SW 1271 (cell line): Measurements from ENCODE around the gene PYCR2.
A peak's percentile ranks its signal among the peaks of the same experiment; 100 is the strongest.

ENCODE experiments used
- DNase-seq, 2 experiments: peaks; one replicate each; lab custom pipeline; 2025; lab: John Stamatoyannopoulos, UW

Gene PYCR2

GRCh38 chr1:225919906-225920305 is 4.1 kb downstream of the PYCR2 start:
- no peak for DNase-seq

GRCh38 chr1:225918280-225918679 is 5.8 kb downstream of the PYCR2 start:
- DNase-seq, result no peak

DNA sequence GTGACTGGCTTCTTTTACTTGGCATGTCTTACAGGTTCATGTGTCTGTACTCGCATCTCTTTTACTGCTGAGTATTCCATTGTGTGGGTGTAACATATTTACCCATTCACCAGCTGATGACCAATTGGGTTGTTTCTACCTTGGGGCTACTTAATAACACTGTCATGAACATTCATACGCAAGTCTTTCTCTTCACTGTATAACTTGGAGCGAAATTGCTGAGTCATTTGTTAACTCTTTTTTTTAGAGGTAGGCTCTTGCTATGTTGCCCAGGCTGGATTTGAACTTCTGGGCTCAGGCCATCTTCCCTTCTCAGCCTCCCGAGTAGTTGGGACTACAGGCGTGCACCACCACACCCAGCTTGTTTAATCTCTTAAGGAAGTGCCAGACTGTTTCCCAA is 6.5 kb downstream of the PYCR2 start:
- DNase-seq, result no peak

- no peak for DNase-seq
These were observed 6.9 kb downstream of the PYCR2 start for GRCh38 chr1:225917101-225917500.

DNA sequence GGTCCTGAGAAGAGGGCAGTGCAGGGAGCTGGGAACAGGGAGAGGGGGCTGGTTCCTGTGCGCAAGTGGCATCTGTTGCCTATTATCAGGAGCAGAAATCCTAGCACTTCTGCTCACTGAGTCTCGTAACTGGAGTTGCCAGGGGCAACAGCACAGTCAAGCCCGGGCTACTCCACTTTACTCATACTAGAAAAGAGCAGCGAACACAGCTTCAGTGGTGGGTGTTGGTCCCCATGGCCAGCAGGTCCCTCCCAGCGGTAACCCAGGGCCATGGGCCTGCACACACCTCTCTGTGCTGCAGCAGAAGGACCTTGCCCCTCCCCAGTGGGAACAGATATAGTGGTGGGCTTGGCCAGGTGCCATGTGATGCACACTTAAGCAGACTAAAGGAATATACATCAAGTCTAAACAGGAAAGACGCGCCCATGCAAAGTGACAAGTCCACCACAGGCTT is 8.5 kb downstream of the PYCR2 start:
- no peak for DNase-seq

DNA sequence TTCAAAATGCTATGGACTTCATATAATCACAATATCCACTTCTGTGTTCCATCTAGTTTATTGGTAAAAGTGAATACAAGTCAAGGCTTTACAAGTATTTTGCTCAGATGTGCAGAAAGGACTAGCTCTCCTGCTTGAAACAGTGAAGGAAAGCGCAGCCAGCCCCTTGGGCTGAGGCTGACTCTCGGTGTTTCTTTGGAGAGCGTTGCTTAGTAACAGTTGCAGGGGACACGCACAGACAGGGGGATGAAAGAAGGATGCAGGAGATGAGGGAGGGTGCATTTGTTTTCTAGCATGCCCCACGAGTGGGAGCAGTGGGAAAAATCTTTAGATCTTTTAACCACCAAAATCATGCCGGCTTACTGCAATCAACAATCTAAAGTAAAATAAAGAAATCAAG is 9.1 kb downstream of the PYCR2 start:
- DNase-seq, result no peak

DNA sequence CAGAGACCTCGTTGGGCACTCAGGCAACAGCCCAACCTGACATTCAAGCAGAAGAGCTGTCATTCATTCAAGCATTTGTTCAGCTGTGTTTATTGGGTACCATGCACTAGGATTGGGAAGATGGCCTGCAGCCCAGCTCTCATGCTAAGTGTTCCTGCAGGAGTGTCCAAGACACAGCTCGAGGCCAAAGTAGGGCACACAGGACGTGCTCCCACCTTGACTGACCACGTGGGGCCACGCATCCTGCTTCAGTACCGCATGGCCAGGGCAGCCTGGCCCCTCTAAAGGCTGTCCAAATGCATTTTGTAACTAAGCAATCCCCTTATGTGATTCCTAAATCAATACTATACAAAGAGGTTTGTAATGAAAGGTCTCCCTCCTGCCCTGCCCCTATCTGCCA is 9.7 kb downstream of the PYCR2 start:
- no peak for DNase-seq

- no peak for DNase-seq
These were observed 12.6 kb downstream of the PYCR2 start for GRCh38 chr1:225911191-225912130.

GRCh38 chr1:225909477-225909876 is 14.6 kb downstream of the PYCR2 start:
- no peak for DNase-seq

DNA sequence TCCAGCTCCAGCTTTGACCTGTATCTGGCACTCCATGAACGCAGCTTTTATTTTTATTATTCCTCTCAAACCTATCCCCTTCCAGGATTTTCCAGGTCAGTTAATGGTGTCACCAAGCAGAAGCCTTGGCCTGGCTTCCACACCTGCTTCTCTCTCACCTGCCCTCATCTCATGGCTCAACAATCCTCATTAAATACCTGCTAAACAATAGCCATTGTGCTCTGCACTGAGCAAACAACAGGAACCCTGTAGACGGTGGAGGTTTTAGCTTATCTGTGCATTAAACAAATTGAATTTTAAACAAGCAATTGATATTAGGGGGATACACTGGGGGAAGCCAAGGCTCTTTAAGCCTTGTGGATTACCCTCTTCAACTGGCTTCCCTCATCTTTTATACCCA is 15.3 kb downstream of the PYCR2 start:
- no peak for DNase-seq

- no peak for DNase-seq
These were observed 15.9 kb downstream of the PYCR2 start for GRCh38 chr1:225908013-225908640.

- no peak for DNase-seq
These were observed 16.7 kb downstream of the PYCR2 start for GRCh38 chr1:225907341-225907740.

GRCh38 chr1:225906467-225906866 is 17.6 kb downstream of the PYCR2 start:
- no peak for DNase-seq

GRCh38 chr1:225903623-225904022 is 20.4 kb downstream of the PYCR2 start:
- DNase-seq, result no peak

DNA sequence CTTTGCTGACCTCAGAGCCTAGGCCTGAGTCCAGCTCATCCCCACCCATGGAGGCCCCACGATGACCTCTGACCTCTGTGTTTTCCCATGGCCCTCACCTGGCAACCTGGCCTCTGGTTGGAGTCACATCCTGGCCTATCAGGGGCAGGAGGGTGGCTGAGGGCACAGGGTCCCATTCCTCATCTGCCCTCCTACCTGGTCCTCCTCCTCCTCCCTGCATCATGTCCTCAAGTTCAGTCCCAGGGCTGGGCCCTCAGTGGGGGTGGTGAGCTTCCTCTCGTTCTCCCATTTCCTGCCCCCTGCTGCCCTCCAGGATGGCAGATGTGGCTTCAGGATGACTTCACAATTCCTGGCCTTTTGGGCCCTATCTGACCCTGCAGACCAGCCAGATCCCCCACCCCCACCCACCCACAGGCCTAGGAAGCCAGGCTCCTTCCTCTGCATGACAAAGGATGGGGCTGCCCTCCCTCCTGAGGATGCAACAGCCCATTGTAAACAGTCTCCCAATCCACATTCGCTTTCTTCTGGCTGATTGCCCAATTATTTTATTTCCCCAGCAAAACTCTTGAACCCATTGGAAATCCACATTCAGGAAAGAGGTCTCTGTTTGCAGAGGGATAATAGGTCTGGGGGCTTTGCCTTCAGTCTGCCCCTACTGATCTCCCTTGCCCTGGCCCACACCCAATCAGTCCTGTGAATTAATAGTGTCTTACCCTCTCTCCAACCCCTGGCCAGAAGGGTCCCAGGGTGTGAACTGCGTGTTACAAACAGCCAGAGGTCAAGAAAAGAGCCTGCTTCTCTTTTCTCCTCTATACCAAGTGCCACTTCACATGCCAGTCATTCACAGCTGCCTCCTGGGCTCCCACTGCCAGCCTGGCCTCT is 24.8 kb downstream of the PYCR2 start:
- DNase-seq, result no peak

DNA sequence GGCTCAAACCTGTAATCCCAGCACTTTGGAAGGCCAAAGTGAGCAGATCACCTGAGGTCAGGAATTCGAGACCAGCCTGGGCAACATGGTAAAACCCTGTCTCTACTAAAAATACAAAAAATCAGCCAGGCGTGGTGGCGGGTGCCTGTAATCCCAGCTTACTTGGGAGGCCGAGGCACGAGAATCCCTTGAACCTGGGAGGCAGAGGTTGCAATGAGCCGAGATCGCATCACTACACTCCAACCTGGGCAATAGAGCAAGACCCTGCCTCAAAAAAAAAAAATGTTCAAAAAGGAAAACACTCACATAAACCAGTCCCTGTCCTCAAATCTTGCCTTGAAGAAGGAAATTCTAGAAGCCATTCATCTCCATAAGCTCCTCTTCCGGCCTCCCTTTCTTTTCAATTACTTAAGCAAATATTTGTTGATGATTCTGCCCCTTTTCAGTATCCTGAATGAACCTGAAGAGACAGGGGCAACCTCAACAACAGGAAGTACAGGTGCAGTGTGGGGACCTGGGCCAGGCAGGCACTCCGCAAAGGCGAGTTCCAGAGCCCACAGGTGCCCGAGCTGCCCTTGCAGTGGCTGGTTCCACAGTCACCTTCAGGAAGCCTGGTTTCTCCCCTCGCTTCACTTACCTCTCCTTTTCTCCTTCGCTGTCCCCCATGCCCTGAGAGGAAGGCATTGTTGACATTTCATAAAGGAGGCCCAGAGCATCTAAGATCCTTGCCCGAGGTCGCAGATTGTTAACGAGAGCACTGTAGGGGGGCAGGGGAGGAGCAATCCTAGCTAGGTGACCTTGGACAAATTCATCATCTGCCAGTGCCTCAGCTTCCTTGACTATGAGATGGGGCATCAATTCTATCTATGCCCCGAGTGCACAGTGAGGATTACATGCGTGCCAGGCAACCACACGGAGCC is 26.2 kb downstream of the PYCR2 start:
- DNase-seq, result no peak

DNA sequence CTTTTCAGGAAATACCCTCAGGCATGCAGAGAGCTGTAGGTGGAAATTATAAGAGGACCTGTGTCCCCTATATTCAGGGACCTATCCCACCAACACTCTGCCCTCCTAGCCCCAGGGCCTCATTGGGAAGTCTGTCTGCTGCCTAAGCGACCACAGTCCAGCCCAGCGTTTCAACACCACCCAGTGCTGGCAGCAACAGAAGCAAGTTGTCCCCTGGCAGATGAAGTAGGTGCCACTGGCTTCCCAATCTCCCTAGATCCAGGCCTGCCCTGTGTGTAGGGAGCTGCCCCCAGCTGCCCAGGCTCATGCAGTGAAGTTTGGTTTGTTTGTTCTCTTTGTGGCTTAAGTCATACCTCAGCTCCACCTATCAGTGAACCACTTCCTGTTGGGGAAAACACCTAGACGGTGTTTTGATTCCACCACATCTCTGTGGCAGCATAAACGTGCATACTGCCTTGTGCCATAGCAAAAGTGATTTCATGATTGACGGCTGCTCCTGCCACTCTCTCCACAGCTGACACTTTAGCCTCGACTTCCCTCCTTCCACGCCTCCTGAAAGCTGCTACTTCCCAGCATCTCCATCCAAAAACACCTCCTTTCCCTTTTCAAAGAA is 27.0 kb downstream of the PYCR2 start:
- peak in 1 of 2 experiments; percentile 9 for DNase-seq

- DNase-seq, result no peak
These were observed 27.6 kb downstream of the PYCR2 start for GRCh38 chr1:225896494-225896893.

GRCh38 chr1:225892307-225892706 is 31.7 kb downstream of the PYCR2 start:
- DNase-seq, result no peak

DNA sequence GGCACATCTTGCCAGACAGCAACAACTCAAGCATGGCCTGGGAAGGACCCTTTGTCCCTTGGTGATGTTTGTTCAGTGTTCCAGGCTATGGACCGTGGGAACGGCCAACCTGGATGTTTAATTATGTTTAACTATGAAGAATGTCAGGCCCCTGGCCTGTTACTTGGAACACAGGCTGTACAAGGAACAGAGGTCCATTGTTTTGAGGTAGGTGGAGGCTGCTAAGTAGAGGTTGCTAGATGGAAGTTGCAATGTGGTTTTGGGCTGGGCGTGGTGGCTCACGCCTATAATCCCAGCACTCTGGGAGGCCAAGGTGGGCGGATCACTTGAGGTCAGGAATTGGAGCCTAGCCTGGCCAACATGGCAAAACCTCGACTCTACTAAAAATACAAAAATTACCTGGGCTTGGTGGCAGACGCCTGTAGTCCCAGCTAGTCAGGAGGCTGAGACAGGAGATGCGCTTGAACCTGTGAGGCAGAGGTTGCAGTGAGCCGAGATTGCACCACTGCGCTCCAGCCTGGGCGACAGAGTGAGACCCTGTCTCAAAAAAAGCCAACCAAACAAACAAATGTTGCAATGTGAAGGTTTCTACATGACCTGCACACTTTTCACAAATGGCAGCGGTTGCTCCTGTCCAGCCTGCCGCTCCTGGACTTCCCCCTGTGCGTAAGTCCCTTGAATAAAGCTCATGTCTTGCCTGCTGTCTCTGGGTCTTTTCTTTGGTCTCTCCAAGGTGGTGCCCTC is 32.6 kb downstream of the PYCR2 start:
- DNase-seq, result no peak
